ENCODE data around the gene COL4A6. TPM values are rescaled to one million over a fixed set of nuclear protein-coding genes. Genes with fewer than 3 reads are reported as not detected.

Gene COL4A6
- total RNA-seq, 3 donors from 2014 or later: 6.9 to 13.9 (median 10.7) TPM

GRCh38 chrX:108235986-108236385 is 202.2 kb downstream of the COL4A6 start:
- Histone ChIP-seq H3K27ac (no peak overlapping the region), H3K4me3 (no peak overlapping the region), H3K4me1 (no peaks in the 10 kb centered on the region), H3K36me3 (no peaks in the 10 kb centered on the region), H3K27me3 (peaks cover 0 to 61% of the 10 kb centered on the region in 2 donors), H3K9me3 (no peaks in the 10 kb centered on the region)
- DNase-seq (ENCODE audit: low spot score in 2 of 2): no peak
- TF ChIP-seq POLR2AphosphoS5 (IDR thresholded peaks at IDR 0.05) (no peak), CTCF (IDR thresholded peaks at IDR 0.05) (no peak), POLR2A (IDR thresholded peaks at IDR 0.05) (no peak)
- intact Hi-C loops (cut with DNase I; ENCODE audit: low total_unique reads): no loop called here

- Histone ChIP-seq H3K4me3 (no peak overlapping the region), H3K4me1 (no peaks in the 10 kb centered on the region), H3K9me3 (no peaks in the 10 kb centered on the region), H3K27me3 (peaks cover 0 to 76% of the 10 kb centered on the region in 2 donors), H3K36me3 (no peaks in the 10 kb centered on the region), H3K27ac (no peak overlapping the region)
- TF ChIP-seq POLR2A (IDR thresholded peaks at IDR 0.05) (no peak), POLR2AphosphoS5 (IDR thresholded peaks at IDR 0.05) (no peak), CTCF (IDR thresholded peaks at IDR 0.05) (no peak)
- DNase-seq (ENCODE audit: low spot score in 2 of 2): no peak
- intact Hi-C loops (cut with DNase I; ENCODE audit: low total_unique reads): no loop called here
Measured at GRCh38 chrX:108230574-108230973, 207.6 kb downstream of the COL4A6 start.

GRCh38 chrX:108224727-108225621 is 213.2 kb downstream of the COL4A6 start:
- no peaks in the 10 kb centered on the region for H3K9me3 ChIP-seq
- H3K27me3 ChIP-seq: peaks cover 0 to 71% of the 10 kb centered on the region in 2 donors
- intact Hi-C loops (cut with DNase I; ENCODE audit: low total_unique reads): no loop called here
- no peak overlapping the region for H3K27ac ChIP-seq
- H3K4me3 ChIP-seq: no peak overlapping the region
- H3K4me1 ChIP-seq: no peaks in the 10 kb centered on the region
- no peaks in the 10 kb centered on the region for H3K36me3 ChIP-seq
- DNase-seq (ENCODE audit: low spot score in 2 of 2): no peak
- TF ChIP-seq POLR2A (IDR thresholded peaks at IDR 0.05): no peak
- TF ChIP-seq POLR2AphosphoS5 (IDR thresholded peaks at IDR 0.05): no peak

- Histone ChIP-seq H3K9me3 (no peaks in the 10 kb centered on the region), H3K4me1 (no peaks in the 10 kb centered on the region), H3K27me3 (peaks cover 0 to 68% of the 10 kb centered on the region in 2 donors), H3K27ac (no peak overlapping the region), H3K4me3 (no peak overlapping the region), H3K36me3 (no peaks in the 10 kb centered on the region)
- no peak for TF ChIP-seq POLR2A (IDR thresholded peaks at IDR 0.05)
- no peak for TF ChIP-seq POLR2AphosphoS5 (IDR thresholded peaks at IDR 0.05)
- no peak for TF ChIP-seq CTCF (IDR thresholded peaks at IDR 0.05)
- DNase-seq (ENCODE audit: low spot score in 2 of 2): no peak
- intact Hi-C loops (cut with DNase I; ENCODE audit: low total_unique reads): no loop called here
Measured at GRCh38 chrX:108224218-108224617, 214.0 kb downstream of the COL4A6 start.

GRCh38 chrX:108223585-108223984 is 214.6 kb downstream of the COL4A6 start:
- Histone ChIP-seq H3K4me3 (no peak overlapping the region), H3K4me1 (no peaks in the 10 kb centered on the region), H3K27ac (no peak overlapping the region), H3K27me3 (peaks cover 0 to 68% of the 10 kb centered on the region in 2 donors), H3K9me3 (no peaks in the 10 kb centered on the region), H3K36me3 (no peaks in the 10 kb centered on the region)
- no peak for TF ChIP-seq CTCF (IDR thresholded peaks at IDR 0.05)
- TF ChIP-seq POLR2A (IDR thresholded peaks at IDR 0.05): no peak
- TF ChIP-seq POLR2AphosphoS5 (IDR thresholded peaks at IDR 0.05): no peak
- no peak for DNase-seq (ENCODE audit: low spot score in 2 of 2)
- intact Hi-C loops (cut with DNase I; ENCODE audit: low total_unique reads): no loop called here

Data from breast epithelium (tissue), 4 donors.